Stimulated activated CD8-positive, alpha-beta memory T cell treated with anti-CD3 and anti-CD28 coated beads, Interleukin-12 subunit alpha, Interleukin-12 subunit beta, amount 100 ng/mL, for 1 hour (primary cell): ENCODE measurements around the gene PEAK3.

Experiments used
- DNase-seq: peaks from one replicate; pipeline ENCODE4 v3.0.0-alpha.2; 2020; ENCODE audit warnings: low read depth

The PEAK3 gene

GRCh38 chr19:2315818-2316353 lies 33.9 kb upstream of the PEAK3 start:
- DNase-seq, result no peak

GRCh38 chr19:2315121-2315817 lies 33.3 kb upstream of the PEAK3 start:
- no peak for DNase-seq

- no peak for DNase-seq
These were observed 31.0 kb upstream of the PEAK3 start for GRCh38 chr19:2312820-2313501.

GRCh38 chr19:2311093-2311492 lies 29.1 kb upstream of the PEAK3 start:
- no peak for DNase-seq

GRCh38 chr19:2309734-2310362 lies 27.9 kb upstream of the PEAK3 start:
- no peak for DNase-seq

- no peak for DNase-seq
These were observed 26.2 kb upstream of the PEAK3 start, which contains the start of gene LINGO3 for GRCh38 chr19:2308114-2308556. LINGO3 (minus strand) TSS chr19:2308154; CDS start chr19:2291776, 16,378 bp downstream.

- DNase-seq, result no peak
These were observed 25.6 kb upstream of the PEAK3 start for GRCh38 chr19:2307518-2308012.

- no peak for DNase-seq
These were observed 25.0 kb upstream of the PEAK3 start for GRCh38 chr19:2306971-2307370.

GRCh38 chr19:2306281-2306806 lies 24.4 kb upstream of the PEAK3 start:
- no peak for DNase-seq

GRCh38 chr19:2305452-2306280 lies 23.7 kb upstream of the PEAK3 start:
- no peak for DNase-seq

- DNase-seq, result no peak
These were observed 21.3 kb upstream of the PEAK3 start for GRCh38 chr19:2303211-2303798.

GRCh38 chr19:2302319-2303210 lies 20.6 kb upstream of the PEAK3 start:
- DNase-seq, result no peak

GRCh38 chr19:2300533-2300932 lies 18.6 kb upstream of the PEAK3 start:
- DNase-seq, result no peak

- no peak for DNase-seq
These were observed 14.2 kb upstream of the PEAK3 start for GRCh38 chr19:2296141-2296540.

- no peak for DNase-seq
These were observed 12.8 kb upstream of the PEAK3 start for GRCh38 chr19:2294687-2295335.

GRCh38 chr19:2291185-2291751 lies 9.3 kb upstream of the PEAK3 start:
- DNase-seq, result no peak

- DNase-seq, result no peak
These were observed 8.6 kb upstream of the PEAK3 start for GRCh38 chr19:2290441-2291184.

GRCh38 chr19:2289714-2290435 lies 7.9 kb upstream of the PEAK3 start:
- no peak for DNase-seq
